Measurements from ENCODE around the gene BICD2. TPM values are rescaled to one million over a fixed set of nuclear protein-coding genes. Genes with fewer than 3 reads are reported as not detected.

Gene BICD2
- total and polyA plus RNA-seq, 2 of the 8 experiments (the other 6 are each of a cell fraction or from before 2014, with no cell fraction given), result 6.6 to 22.8 TPM

GRCh38 chr9:92759446-92759845, 5.2 kb downstream of the BICD2 start:
- Histone ChIP-seq H2AK5ac (ENCODE audit: low read depth, low read length) (no peak overlapping the region), H3K23ac (ENCODE audit: insufficient read length) (no peak overlapping the region), H2AFZ (ENCODE audit: low read length) (no peak overlapping the region), H3K4me1 (replicated peaks in 1 of 4; ENCODE audit: control insufficient read depth in 3 of 4, insufficient read depth in 4 of 4, low read length in 3 of 4) (peaks cover 6 to 28% (median 13%) of the 10 kb centered on the region in 4 experiments), H3K27me3 (replicated peaks in 1 of 4; ENCODE audit: control insufficient read depth in 3 of 4, extremely low read depth in 1 of 4, insufficient read depth in 3 of 4, low read length in 3 of 4) (no peaks in the 10 kb centered on the region), H3K18ac (ENCODE audit: extremely low read depth, low read length) (no peak overlapping the region), H3K9ac (replicated peaks in 1 of 4; ENCODE audit: extremely low read depth in 1 of 4, low read depth in 3 of 4, low read length in 3 of 4) (no peak overlapping the region), H3K56ac (replicated peaks; ENCODE audit: insufficient read length, low read depth, low read length) (no peak overlapping the region), H2BK5ac (ENCODE audit: low read depth, low read length) (no peak overlapping the region), H3K23me2 (ENCODE audit: low read depth, low read length) (peaks cover 11% of the 10 kb centered on the region), H3K9me3 (ENCODE audit: insufficient read depth in 2 of 2, low read depth in 1 of 2, low read length in 1 of 2) (no peaks in the 10 kb centered on the region), H3K27ac (ENCODE audit: low read depth, low read length) (no peak overlapping the region), H4K20me1 (replicated peaks in 1 of 2; ENCODE audit: control insufficient read depth in 1 of 2, insufficient read depth in 2 of 2, low read length in 2 of 2) (peaks cover 22 to 37% of the 10 kb centered on the region in 2 experiments), H4K91ac (replicated peaks; ENCODE audit: insufficient read length, low read length) (peak overlapping the region; percentile 52), H3K79me1 (ENCODE audit: low read depth, low read length) (peaks cover 40% of the 10 kb centered on the region), H3K14ac (ENCODE audit: insufficient read length) (no peak overlapping the region), H2BK120ac (replicated peaks; ENCODE audit: low read depth, low read length) (no peak overlapping the region), H3K79me2 (ENCODE audit: control insufficient read depth in 1 of 2, insufficient read depth in 2 of 2, low read length in 2 of 2) (peaks cover 26 to 76% of the 10 kb centered on the region in 2 experiments), H2BK12ac (ENCODE audit: low read depth, low read length) (no peak overlapping the region), H3K4me3 (ENCODE audit: extremely low read depth in 1 of 4, insufficient read depth in 2 of 4, low read depth in 3 of 4, low read length in 4 of 4) (no peak overlapping the region), H3K36me3 (ENCODE audit: control insufficient read depth in 2 of 4, insufficient read depth in 4 of 4, low read length in 3 of 4) (no peaks in the 10 kb centered on the region), H4K5ac (ENCODE audit: insufficient read length, low read depth, low read length) (peak overlapping the region; percentile 53), H3K4ac (replicated peaks; ENCODE audit: insufficient read length, low read depth, low read length) (no peak overlapping the region), H2BK15ac (ENCODE audit: low read length) (no peak overlapping the region), H3K4me2 (ENCODE audit: insufficient read depth in 1 of 2, low read depth in 2 of 2, low read length in 2 of 2) (no peak overlapping the region), H2BK20ac (ENCODE audit: low read length) (no peak overlapping the region), H4K8ac (ENCODE audit: extremely low read depth, insufficient read depth, low read length) (peak overlapping the region; percentile 60; the same call in 1 of the 2 replicates)
- ChIA-PET POLR2A (ENCODE audit: partially characterized antibody) (no interaction called here), CTCF (ENCODE audit: partially characterized antibody) (interaction anchor here (1.0 to 3.4 kb wide), 4 partner anchors 11 to 41 kb away, joined by 3 to 14 read pairs (median 6); no protein-coding TSS in a partner anchor)
- FAIRE-seq (no peak), DNase-seq (ENCODE audit: low read depth in 1 of 2, low spot score in 2 of 2) (no peak)
- WGBS, 2 experiments (ENCODE audit: extremely low coverage in 1 of 2, insufficient coverage in 1 of 2, insufficient read length in 1 of 2, insufficient replicate concordance in 2 of 2, low coverage in 1 of 2, low lambda C conversion rate in 2 of 2, missing lambda C conversion rate in 1 of 2), result 85% methylated on average over 2 of the region's 2 CpGs; no CpG with 5 or more reads in 1 of the 2 experiments
- TF ChIP-seq KDM1A (IDR thresholded peaks at IDR 0.05; ENCODE audit: borderline replicate concordance, low read length), result no peak
- no peak for TF ChIP-seq TBP (IDR thresholded peaks at IDR 0.05; ENCODE audit: low read depth, low read length)
- no peak for TF ChIP-seq KDM5A (IDR thresholded peaks at IDR 0.05; ENCODE audit: low read length)
- TF ChIP-seq YY1 (IDR thresholded peaks at IDR 0.05; ENCODE audit: low read depth, low read length), result no peak
- no peak for TF ChIP-seq ATF2 (IDR thresholded peaks at IDR 0.05; ENCODE audit: low read length)
- TF ChIP-seq RAD21 (IDR thresholded peaks at IDR 0.05 in 1 of 2, conservative IDR thresholded peaks at IDR 0.05 in 1 of 2; ENCODE audit: low read depth in 2 of 2, low read length in 2 of 2), result no peak
- TF ChIP-seq SIX5 (IDR thresholded peaks at IDR 0.05; ENCODE audit: low read depth, low read length), result no peak
- TF ChIP-seq HDAC2 (IDR thresholded peaks at IDR 0.05; ENCODE audit: borderline replicate concordance in 1 of 2, low read depth in 2 of 2, low read length in 2 of 2), result no peak
- TF ChIP-seq CREB1 (IDR thresholded peaks at IDR 0.05), result no peak
- TF ChIP-seq EGR1 (IDR thresholded peaks at IDR 0.05; ENCODE audit: borderline replicate concordance, low read depth, low read length), result no peak
- no peak for TF ChIP-seq SUZ12 (IDR thresholded peaks at IDR 0.05; ENCODE audit: low read length)
- TF ChIP-seq ZNF274 (IDR thresholded peaks at IDR 0.05; ENCODE audit: borderline replicate concordance, extremely low read depth, low read length), result no peak

All from H1 (cell line).